TTC549 (cell line): Measurements from ENCODE around the gene FAM53C.
"Not testable (repeated sequence)": the region's sequence is repeated elsewhere in the genome, so short reads cannot be mapped to it uniquely, and the experiment has no call there.

Experiments used
- FAIRE-seq: peaks from 2 replicates; lab custom pipeline; 2012; peaks lifted over from hg19 to GRCh38; lab: Jason Lieb, UNC

The FAM53C gene

DNA sequence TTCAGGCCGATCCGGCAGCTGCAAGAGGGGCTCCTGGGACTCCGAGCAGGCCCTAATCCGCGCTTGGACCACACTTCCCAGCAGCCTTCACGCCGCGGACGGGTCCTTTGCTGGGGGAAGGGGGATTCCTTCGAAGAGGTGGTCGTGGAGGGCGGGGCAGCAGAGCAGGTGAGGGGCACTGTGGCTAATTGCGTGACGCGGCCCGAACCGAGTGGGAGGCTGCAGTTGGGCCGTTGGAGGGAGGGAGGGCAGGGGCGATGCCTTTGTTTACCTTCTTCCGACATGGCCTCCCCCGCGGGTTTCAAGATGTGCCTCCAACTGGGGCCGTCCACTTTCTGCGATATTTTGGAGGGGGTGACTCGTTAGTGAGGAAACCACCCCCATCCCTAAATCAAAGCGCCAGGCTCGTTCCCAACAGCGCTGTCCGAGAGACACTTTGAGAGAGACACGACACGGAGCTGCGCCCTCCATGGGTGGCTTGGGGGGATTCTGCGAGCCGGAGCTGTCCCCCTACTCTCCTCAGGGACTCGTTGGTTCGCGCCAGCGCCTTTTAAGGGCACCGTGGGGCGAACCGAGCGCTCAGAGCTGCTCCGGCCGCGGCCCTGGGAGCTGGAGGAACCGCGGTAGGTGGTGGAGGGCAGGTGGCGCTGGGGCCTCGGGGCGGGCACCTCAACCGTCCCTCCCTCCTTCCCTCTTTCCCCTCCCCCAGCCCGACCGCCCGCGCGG, at the start of gene FAM53C:
Gene FAM53C, plus strand, starts transcription at position 582 of the 726 bp plus-strand sequence. CDS start 3,070 bp downstream, outside the sequence.
- FAIRE-seq = no peak

DNA sequence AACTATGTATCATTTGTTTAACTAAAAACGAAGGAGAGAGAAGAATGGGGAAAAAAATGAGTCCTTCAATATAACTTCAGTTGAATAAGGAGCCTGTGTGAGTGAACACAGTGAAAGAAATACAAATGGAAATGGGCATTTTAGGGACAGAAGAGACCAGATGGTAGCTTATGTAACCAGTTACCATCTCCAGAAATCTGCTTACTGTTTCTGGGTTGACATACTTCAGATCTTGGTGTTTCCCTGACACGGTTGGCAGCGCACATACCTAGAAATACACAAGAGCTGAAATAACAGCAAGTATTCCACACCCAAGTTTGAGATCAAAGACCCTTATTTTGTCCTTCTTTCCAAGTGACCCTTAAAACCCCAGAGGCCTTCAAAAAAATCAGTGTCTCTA, 48.8 kb upstream of the FAM53C start:
- FAIRE-seq = no peak

- no peak for FAIRE-seq
Measured at GRCh38 chr5:138303372-138303771, 34.7 kb upstream of the FAM53C start.

- FAIRE-seq = no peak
Measured at GRCh38 chr5:138305797-138306196, 32.3 kb upstream of the FAM53C start.

DNA sequence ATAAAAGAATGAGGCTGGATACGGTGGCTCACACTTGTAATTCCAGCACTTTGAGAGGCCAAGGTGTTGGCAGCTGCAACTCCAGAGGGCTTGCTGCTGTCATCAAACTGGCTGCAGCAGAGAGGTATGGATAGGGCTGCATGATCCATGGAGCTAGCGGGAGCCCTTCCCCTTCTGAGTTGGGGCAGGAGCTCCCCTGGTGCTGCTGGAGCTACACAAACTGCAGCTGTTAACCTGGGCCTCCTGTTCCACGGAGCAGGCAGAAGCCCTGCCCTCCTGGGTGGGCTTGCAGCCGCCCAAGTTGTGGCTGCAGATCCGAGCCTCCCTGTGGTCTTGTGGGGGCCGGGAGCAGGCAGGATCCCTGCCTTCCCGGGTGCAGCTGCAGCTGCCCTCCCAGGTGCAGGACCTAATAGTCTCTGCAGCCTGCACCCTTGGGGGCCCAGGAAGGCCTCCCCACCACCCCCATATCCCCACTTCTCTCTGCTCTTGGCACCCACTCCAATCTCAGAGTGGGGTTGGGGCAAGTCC, 22.3 kb upstream of the FAM53C start:
- no peak for FAIRE-seq

DNA sequence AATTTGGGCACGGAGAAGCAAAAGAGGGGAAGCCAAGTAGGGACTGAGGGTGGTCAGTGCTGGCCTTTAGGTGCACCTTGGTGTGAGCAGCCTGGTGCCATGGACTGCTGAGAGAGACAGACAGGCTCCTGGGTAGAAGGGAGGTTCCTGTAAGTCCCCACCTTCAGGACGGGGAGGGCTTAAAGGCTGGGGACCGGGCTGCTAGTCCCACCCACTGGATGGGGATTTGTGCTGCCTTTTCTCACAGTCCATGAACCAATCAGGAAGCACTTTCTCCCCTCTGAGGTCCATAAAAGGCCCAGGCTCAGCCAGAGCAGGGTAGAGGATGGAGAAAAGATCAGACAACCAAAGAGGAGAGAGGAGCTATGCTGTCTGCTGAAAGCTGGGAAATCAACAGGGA, 21.7 kb upstream of the FAM53C start:
- FAIRE-seq = no peak

GRCh38 chr5:138318211-138318610, 19.9 kb upstream of the FAM53C start:
- not testable (repeated sequence) for FAIRE-seq

DNA sequence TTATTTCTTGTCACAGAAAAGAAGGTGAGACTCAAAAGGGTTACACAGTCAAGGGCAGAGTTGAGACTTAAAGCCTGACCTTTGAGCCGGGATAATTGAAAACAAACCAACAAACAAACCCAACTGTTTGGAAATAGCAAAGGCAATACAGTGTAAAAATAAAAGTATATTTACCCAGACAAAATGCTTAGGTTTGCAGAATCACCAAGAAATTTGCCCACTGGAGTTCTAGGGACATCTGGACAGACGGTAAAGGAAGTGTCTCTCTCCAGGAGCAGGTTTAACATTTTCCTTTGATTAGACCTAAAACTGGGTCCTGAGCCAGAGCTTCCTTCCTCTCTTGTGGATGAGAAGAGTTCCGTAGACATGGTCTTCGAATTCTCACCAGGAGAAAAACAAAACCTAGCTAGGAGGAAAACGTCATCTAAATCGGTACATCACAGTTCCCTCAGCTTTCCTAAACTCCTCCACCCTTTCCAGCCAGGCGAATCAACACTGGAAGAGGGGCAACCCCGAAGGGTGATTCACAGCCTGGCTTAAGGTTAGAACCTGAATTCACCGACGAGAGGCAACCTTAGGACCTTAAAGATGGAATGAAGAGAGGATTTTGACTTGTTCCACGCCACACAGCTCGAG, 7.1 kb upstream of the FAM53C start:
- FAIRE-seq = no peak

GRCh38 chr5:138331449-138332368, 6.4 kb upstream of the FAM53C start, which contains the start of gene CDC25C:
Gene CDC25C (minus strand): TSS chr5:138331804. CDS start chr5:138331180, 624 bp downstream.
- peak; percentile 96 for FAIRE-seq

DNA sequence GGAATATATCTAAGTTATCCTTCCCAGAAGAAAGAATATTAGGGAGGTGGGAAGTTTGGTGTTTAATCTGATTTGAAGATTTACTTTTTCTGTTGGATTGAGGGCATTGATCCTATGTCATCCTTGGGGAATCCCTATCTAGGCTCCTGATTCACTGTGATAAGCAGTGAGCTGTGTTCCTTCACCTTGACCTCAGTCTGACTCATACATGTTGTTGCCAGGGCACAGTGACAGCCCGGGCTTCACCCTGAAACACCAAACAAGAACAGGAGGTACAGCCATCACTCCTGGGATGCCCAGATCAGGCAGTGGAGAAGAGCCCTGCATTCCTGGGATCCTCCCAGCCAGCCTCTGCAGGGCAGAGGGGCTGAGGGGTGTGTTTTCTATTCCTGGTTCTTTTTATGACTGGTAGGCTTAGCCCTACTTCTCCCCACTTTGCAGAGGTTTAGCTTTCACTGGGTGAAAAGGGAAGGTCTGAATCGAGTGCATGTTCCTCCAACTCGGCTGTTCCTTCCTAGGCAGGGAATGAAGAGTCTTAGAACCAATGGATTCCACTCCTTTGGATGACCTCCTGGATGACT, 3.1 kb upstream of the FAM53C start:
- FAIRE-seq = no peak

GRCh38 chr5:138336952-138337684, 948 bp upstream of the FAM53C start:
- no peak for FAIRE-seq

GRCh38 chr5:138338411-138339090, 485 bp downstream of the FAM53C start:
- FAIRE-seq = no peak

GRCh38 chr5:138339091-138339456, 1.0 kb downstream of the FAM53C start:
- no peak for FAIRE-seq

- no peak for FAIRE-seq
Measured at GRCh38 chr5:138339464-138339863, 1.4 kb downstream of the FAM53C start.

- FAIRE-seq = no peak
Measured at GRCh38 chr5:138340008-138340407, 1.9 kb downstream of the FAM53C start.

GRCh38 chr5:138344887-138345622, 7.0 kb downstream of the FAM53C start:
- no peak for FAIRE-seq

DNA sequence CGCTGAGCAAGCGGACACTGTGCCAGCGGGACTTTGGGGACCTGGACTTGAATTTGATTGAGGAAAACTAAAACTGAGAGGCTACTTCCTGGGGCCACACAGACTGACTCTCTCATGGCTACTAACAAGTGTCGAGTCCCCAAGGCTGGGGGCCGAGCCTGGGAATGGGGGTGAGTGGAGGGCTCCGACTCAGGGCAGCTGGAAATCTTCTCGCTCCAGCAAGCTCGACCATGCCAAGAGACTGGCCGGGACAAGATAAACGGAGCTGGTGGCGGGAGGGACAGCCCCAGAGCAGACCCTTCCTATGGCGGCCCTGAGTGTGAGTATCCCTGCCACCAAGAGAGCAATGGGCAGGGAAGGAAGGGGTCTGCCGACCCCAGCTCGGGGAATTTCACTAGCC, 8.8 kb downstream of the FAM53C start:
- FAIRE-seq = no peak

- FAIRE-seq = no peak
Measured at GRCh38 chr5:138349852-138350562, 11.9 kb downstream of the FAM53C start.

DNA sequence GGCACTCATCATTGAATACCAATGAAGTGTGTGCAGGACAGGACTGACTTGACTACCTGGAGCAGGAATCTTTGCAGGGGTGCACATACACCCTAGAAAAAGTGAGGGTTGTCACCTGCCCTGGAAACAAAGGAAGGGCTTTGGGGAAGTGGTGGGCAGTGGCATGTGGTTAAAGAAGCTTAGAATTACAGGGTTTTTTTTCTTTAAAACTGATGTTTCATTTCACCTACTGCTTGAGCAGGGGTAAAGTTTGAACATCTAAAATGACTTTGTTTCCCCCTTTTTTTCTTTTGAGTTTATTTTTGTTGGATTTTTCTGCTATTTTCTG, 12.5 kb downstream of the FAM53C start:
- no peak for FAIRE-seq

DNA sequence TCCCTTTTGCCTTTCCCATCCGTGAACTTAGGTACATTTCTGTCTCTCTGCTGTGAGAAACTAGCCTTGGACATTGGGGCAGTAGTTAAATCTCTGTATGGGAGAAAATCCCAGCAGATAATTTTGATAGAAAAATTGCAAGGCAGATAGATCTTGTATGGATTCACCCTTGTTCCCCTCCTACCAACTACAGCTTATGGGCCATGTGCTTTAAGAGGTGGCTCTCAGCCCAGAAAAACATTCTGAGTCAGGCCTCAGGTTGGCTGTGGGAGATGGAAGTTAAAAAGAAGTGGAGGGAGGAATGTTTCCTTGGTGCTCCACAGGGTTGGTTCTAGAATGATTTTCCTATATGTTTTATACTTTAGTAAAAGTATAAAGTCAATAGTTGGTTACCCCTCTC, 13.0 kb downstream of the FAM53C start:
- no peak for FAIRE-seq
